HEK293T (cell line): Measurements from ENCODE around the gene TUBG2.

Source experiments
- ARNT ChIP-seq: fragments of 450-650 bp; IDR thresholded peaks from 2 replicates; pipeline ENCODE4 v1.6.1; 2017; ENCODE audit warnings: mild to moderate bottlenecking
- FOXA1 ChIP-seq: fragments of 450-650 bp; IDR thresholded peaks from 2 replicates; pipeline ENCODE4 v1.6.1; 2016; ENCODE audit warnings: mild to moderate bottlenecking
- HDGF ChIP-seq: fragments of 450-650 bp; IDR thresholded peaks from 2 replicates; pipeline ENCODE4 v1.6.1; 2017; ENCODE audit warnings: antibody characterized with exemption, borderline replicate concordance
- SUZ12 ChIP-seq: fragments of 450-650 bp; IDR thresholded peaks from 2 replicates; pipeline ENCODE4 v1.6.1; 2016; ENCODE audit warnings: mild to moderate bottlenecking
- TARDBP ChIP-seq: fragments of 450-650 bp; IDR thresholded peaks from 2 replicates; pipeline ENCODE4 v1.6.1; 2016

- TF ChIP-seq ARNT (no peak), TARDBP (no peak), SUZ12 (no peak), FOXA1 (no peak), HDGF (no peak)
These were observed 26.1 kb upstream of the TUBG2 start for GRCh38 chr17:42632949-42633444.
